Psoas muscle (tissue), 8 donors: ENCODE results near the gene FCAMR. TPM values are rescaled to one million over a fixed set of nuclear protein-coding genes. Genes with fewer than 3 reads are reported as not detected.

Source experiments
- ATAC-seq, 4 donors: fragments of 200-7000 bp; cut with Tn5 transposase; one replicate each; pipeline ENCODE4 v1.9.1; 2020; ENCODE audit warnings: moderate library complexity in 3 of 4, mild to moderate bottlenecking in 2 of 4
- DNase-seq, 2 donors: peaks; one replicate each; pipeline ENCODE4 v3.0.0-alpha.2; 2020
- H3K27ac ChIP-seq: fragments of 200-600 bp; one replicate; pipeline ENCODE4 v1.8.0; 2022
- H3K27me3 ChIP-seq, 3 donors: fragments of 200-600 bp in 1 of 3; one replicate each; pipeline versions ENCODE4 v1.6.1 to v1.8.0; 2013 to 2022; ENCODE audit warnings: low read length in 2 of 3, mild to moderate bottlenecking in 2 of 3, moderate library complexity in 1 of 3; ENCODE audit not compliant: insufficient read depth in 3 of 3
- H3K36me3 ChIP-seq, 2 donors: fragments of 200-600 bp in 1 of 2; one replicate each; pipeline versions ENCODE4 v1.6.1 to v1.8.0; 2013 to 2022; ENCODE audit warnings: low read depth in 1 of 2, mild to moderate bottlenecking in 1 of 2, moderate library complexity in 1 of 2; ENCODE audit not compliant: insufficient read depth in 1 of 2
- H3K4me1 ChIP-seq: fragments of 200-600 bp; one replicate; pipeline ENCODE4 v1.8.0; 2022
- H3K4me3 ChIP-seq: fragments of 200-600 bp; one replicate; pipeline ENCODE4 v1.8.0; 2022; ENCODE audit warnings: mild to moderate bottlenecking
- H3K9me3 ChIP-seq: fragments of 200-600 bp; one replicate; pipeline ENCODE4 v1.8.0; 2022
- WGBS, 3 donors: extraction: QIAGEN DNeasy Blood & Tissue Kit; methylation state at CpG; one replicate each; pipeline versions ENCODE4 v1.1.6 to v1.1.7; 2013; 5-methylcytosine and 5-hydroxymethylcytosine counted together
- intact Hi-C, 2 donors: fragments of 100-400 bp; cut with DNase I; formaldehyde crosslinking; loops; one replicate each; pipeline versions ENCODE4 v1.11.0 to v1.14.2; 2022
- polyA plus RNA-seq, 3 donors: library from polyadenylated mRNA; stranded (reverse); fragments of 200-250 nt; gene quantifications; one replicate each; pipeline ENCODE4 v1.2.3, GENCODE V29; 2013
- total RNA-seq, 4 donors: library from RNA; stranded (reverse); fragmentation: NEBNext Ultra II Directional in 2 of 4; extraction: Animal tissue kit (Norgen Biotek cat#: 25700) in 2 of 4; gene quantifications; one replicate each; pipeline versions ENCODE4 v1.2.1 to v1.2.4, GENCODE V29; 2021 to 2023
- TF ChIP-seq, protein P1 (sequence below): fragments of 200-600 bp; IDR thresholded peaks from one replicate; pipeline ENCODE4 v1.8.0; 2022; ENCODE audit warnings: antibody characterized with exemption
- donor health status: healthy with polysubstance abuse.
- donor health status: DM: no; HTN: no; CAD: no; lungs with moderate emphysema.
- donor health status: Bipolar disorder and iron deficiency.
- donor health status: healthy.
- donor health status: DM: yes; HTN: yes; CAD: no.
- donor health status: DM: no; HTN: no; CAD: no.
- donor health status: DM: no; HTN: no; CAD: no.
- donor health status: DM: yes; HTN: yes; CAD: no.

FCAMR gene
- total and polyA plus RNA-seq, 7 donors: not detected

DNA sequence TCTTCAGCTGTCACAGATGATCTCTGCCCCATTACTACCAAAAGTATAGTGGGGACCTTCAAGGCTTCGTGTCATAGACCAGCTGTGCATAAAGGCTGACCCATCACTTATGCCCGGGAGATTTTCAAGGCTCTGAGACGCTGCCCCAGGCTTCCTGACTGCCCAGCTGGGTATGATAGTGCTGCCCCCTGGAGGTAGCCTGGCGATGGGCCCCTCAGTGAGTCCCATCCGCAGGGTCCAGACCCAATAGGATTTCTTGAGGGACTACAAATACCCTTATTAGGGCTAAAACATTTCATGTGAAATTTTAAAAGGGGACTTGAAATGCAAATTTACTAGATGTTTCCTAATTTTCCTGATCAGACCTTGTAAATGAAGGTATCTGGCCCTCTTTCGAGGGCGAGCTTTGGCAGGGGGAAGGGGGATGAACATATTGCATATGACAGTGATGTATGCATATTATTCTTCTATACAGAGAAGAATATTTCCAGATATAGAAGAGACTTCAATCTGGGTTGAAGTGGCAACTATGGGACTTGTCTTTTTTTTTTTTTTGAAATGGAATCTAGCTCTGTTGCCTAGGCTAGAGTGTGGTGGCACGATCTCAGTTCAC lies 36.8 kb downstream of the FCAMR start:
- Histone ChIP-seq H3K36me3 (no peaks in the 10 kb centered on the region), H3K4me3 (no peak overlapping the region), H3K9me3 (no peaks in the 10 kb centered on the region), H3K27me3 (no peaks in the 10 kb centered on the region), H3K4me1 (no peaks in the 10 kb centered on the region), H3K27ac (no peak overlapping the region)
- ATAC-seq (peak in 2 of 4 donors; percentile 55 to 62), DNase-seq (peak in 1 of 2 donors; percentile 58)
- WGBS, 3 donors: 59 to 69% (median 66%) methylated on average over 8 of the region's 8 CpGs
- intact Hi-C loops: no loop called here
- TF ChIP-seq, protein P1, sequence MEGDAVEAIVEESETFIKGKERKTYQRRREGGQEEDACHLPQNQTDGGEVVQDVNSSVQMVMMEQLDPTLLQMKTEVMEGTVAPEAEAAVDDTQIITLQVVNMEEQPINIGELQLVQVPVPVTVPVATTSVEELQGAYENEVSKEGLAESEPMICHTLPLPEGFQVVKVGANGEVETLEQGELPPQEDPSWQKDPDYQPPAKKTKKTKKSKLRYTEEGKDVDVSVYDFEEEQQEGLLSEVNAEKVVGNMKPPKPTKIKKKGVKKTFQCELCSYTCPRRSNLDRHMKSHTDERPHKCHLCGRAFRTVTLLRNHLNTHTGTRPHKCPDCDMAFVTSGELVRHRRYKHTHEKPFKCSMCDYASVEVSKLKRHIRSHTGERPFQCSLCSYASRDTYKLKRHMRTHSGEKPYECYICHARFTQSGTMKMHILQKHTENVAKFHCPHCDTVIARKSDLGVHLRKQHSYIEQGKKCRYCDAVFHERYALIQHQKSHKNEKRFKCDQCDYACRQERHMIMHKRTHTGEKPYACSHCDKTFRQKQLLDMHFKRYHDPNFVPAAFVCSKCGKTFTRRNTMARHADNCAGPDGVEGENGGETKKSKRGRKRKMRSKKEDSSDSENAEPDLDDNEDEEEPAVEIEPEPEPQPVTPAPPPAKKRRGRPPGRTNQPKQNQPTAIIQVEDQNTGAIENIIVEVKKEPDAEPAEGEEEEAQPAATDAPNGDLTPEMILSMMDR: peak; percentile 34

DNA sequence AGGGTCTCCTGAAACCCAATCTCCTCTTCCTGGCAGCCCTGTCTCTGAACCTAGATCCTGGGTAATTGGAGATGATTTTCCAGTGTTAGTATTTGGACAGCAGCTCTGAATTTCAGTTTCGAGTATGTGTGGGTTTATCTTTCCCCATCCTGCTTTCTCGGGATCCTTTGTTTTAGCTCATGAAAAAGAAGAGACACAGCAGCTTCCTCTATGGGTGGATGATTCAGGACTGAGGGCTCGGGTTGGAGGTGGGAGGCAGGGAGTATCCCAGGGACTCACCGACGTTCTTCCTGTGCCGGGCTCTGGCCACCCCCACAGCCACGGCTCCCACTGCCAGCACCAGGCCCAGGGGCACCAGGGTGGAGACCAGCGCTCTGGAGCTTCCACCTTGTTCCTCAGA lies 38.1 kb downstream of the FCAMR start:
- intact Hi-C loops: no loop called here
- Histone ChIP-seq H3K4me3 (no peak overlapping the region), H3K36me3 (no peaks in the 10 kb centered on the region), H3K27me3 (no peaks in the 10 kb centered on the region), H3K27ac (no peak overlapping the region), H3K4me1 (no peaks in the 10 kb centered on the region), H3K9me3 (no peaks in the 10 kb centered on the region)
- DNase-seq: no peak
- TF ChIP-seq, protein P1: no peak
- ATAC-seq: no peak
- WGBS, 3 donors: 60 to 68% (median 62%) methylated on average over 8 of the region's 8 CpGs

DNA sequence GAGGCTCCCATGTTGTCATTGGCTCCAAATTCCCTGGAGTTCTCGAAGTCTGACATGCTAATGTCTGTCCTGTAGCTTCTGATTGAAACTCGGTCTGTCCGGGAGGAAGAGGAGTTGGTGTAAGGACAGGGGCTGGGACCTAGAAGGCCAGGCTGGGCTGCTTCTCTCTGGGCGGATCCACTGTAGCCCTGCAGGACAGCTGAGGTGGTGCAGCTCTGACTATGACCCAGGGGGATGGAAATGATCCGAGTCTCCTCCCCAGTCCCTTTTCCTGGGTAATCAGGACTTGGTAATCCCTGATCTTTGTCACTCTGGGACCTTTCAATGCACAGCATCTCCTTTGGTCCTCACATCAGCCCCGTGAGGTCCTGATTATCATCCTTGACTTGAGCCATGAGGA lies 38.6 kb downstream of the FCAMR start:
- TF ChIP-seq, protein P1: no peak
- no peaks in the 10 kb centered on the region for H3K36me3 ChIP-seq
- no peaks in the 10 kb centered on the region for H3K27me3 ChIP-seq
- ATAC-seq: no peak
- no peaks in the 10 kb centered on the region for H3K4me1 ChIP-seq
- no peak overlapping the region for H3K27ac ChIP-seq
- 74 to 83% (median 78%) methylated on average over 6 of the region's 6 CpGs for WGBS, 3 donors
- intact Hi-C loops: no loop called here
- DNase-seq: no peak
- H3K4me3 ChIP-seq: no peak overlapping the region
- no peaks in the 10 kb centered on the region for H3K9me3 ChIP-seq

DNA sequence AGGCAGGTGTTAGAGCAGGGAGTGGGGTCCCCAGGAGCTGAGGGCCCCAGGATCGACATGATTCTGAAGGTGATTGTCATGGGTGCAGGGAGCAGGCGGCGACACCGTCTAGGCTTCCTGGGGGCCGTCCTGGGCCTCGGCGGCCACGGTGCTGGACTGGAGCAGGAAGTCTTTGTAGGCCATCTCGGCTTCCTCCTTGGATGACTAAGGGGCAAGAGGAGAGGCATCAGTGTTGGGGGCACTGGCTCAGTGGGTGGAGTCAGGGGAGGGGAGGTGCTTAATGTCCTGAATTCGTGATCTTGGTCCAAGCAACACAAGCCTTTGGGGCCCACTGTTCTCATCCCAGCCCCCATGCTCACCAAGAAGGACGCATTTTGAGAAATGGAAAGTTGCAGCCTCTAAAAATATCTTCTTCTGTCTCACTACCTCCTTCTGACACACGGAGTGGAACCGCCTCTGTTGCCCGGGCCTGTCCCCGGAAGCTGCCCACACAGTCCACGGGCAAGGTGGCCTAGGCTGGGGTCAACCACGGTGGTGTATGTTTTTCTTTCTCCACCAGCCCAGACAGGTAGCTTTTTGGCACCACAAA lies 40.0 kb downstream of the FCAMR start:
- Histone ChIP-seq H3K9me3 (no peaks in the 10 kb centered on the region), H3K36me3 (no peaks in the 10 kb centered on the region), H3K27ac (no peak overlapping the region), H3K4me3 (no peak overlapping the region), H3K4me1 (no peaks in the 10 kb centered on the region), H3K27me3 (no peaks in the 10 kb centered on the region)
- DNase-seq (no peak), ATAC-seq (no peak)
- TF ChIP-seq, protein P1: no peak
- 82 to 84% (median 82%) methylated on average over 17 of the region's 17 CpGs for WGBS, 3 donors
- intact Hi-C loops: no loop called here

DNA sequence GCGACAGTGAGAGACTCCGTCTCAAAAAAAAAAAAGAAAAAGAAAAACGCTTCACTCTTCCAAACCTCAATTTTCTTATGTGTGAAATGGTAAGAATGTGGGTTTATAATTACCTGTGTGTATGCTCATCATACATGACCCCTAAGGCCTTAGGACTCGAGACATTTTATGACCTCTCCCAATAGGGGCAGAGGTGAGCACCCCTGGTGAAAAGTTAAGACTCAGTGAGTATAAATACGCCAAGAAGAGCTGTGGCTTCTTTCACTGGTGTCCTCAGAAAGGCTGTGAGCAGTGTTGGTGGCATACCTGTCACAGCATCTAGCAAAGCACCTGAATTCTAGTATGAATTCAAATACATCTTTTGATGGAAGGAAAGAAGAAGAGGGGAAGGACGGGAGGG lies 40.7 kb downstream of the FCAMR start:
- 82 to 94% (median 85%) methylated on average over 6 of the region's 6 CpGs for WGBS, 3 donors
- H3K4me1 ChIP-seq: no peaks in the 10 kb centered on the region
- no peak overlapping the region for H3K4me3 ChIP-seq
- H3K36me3 ChIP-seq: no peaks in the 10 kb centered on the region
- TF ChIP-seq, protein P1: no peak
- H3K9me3 ChIP-seq: no peaks in the 10 kb centered on the region
- H3K27ac ChIP-seq: no peak overlapping the region
- intact Hi-C loops: loop anchor here in 1 of 2 donors (5.0 kb wide), 1 partner anchor 148 kb away; no protein-coding TSS in a partner anchor
- no peak for ATAC-seq
- H3K27me3 ChIP-seq: no peaks in the 10 kb centered on the region
- DNase-seq: no peak
